Stimulated activated CD8-positive, alpha-beta memory T cell treated with anti-CD3 and anti-CD28 coated beads, Interleukin-15, amount 100 ng/mL, for 1 hour (primary cell): ENCODE results near the gene ANO8.
"Not testable (repeated sequence)": the region's sequence is repeated elsewhere in the genome, so short reads cannot be mapped to it uniquely, and the experiment has no call there.

Source experiments
- DNase-seq: peaks from one replicate; pipeline ENCODE4 v3.0.0-alpha.2; 2020; ENCODE audit warnings: low read depth

Gene ANO8

GRCh38 chr19:17289489-17289888, 45.2 kb downstream of the ANO8 start:
- no peak for DNase-seq

- DNase-seq = no peak
These were observed 47.9 kb downstream of the ANO8 start for GRCh38 chr19:17286752-17287151.

- DNase-seq = no peak
These were observed 48.4 kb downstream of the ANO8 start for GRCh38 chr19:17286263-17286662.

GRCh38 chr19:17285415-17286135, 49.1 kb downstream of the ANO8 start:
- DNase-seq = no peak

GRCh38 chr19:17283504-17283996, 51.1 kb downstream of the ANO8 start:
- no peak for DNase-seq

- peak; percentile 60 for DNase-seq
These were observed 52.0 kb downstream of the ANO8 start for GRCh38 chr19:17282488-17283125.

GRCh38 chr19:17281391-17282304, 53.0 kb downstream of the ANO8 start, which contains the start of gene ANKLE1:
Gene ANKLE1, plus strand, starts transcription at chr19:17281901. Its CDS starts 20 bp downstream, at chr19:17281921.
- DNase-seq = no peak

- no peak for DNase-seq
These were observed 55.2 kb downstream of the ANO8 start for GRCh38 chr19:17279436-17279835.

GRCh38 chr19:17275441-17276175, 59.0 kb downstream of the ANO8 start:
- DNase-seq = no peak

GRCh38 chr19:17274892-17275291, 59.8 kb downstream of the ANO8 start:
- not testable (repeated sequence) for DNase-seq
